ENCODE data around the gene NRCAM. TPM values are rescaled to one million over a fixed set of nuclear protein-coding genes. Genes with fewer than 3 reads are reported as not detected.

NRCAM gene
- polyA plus RNA-seq, 3 donors, result not detected

- peak overlapping the region; percentile 16 for H2AFZ ChIP-seq (ENCODE audit: insufficient read depth, low read depth, low read length, poor library complexity, severe bottlenecking)
- H3K27ac Mint-ChIP-seq, result peak overlapping the region in 3 of 7 donors; percentile 42 to 80 (median 52)
- no peaks in the 10 kb centered on the region for H3K27me3 ChIP-seq (ENCODE audit: control insufficient read depth in 2 of 2, insufficient read depth in 2 of 2, low read length in 2 of 2)
- H3K79me2 ChIP-seq (ENCODE audit: insufficient read depth, low read length), result no peaks in the 10 kb centered on the region
- no peaks in the 10 kb centered on the region for H3K36me3 Mint-ChIP-seq
- H3K9ac ChIP-seq (ENCODE audit: insufficient read depth, low read length, poor library complexity, severe bottlenecking), result no peak overlapping the region
- H3K27ac ChIP-seq (ENCODE audit: low read depth in 1 of 2, low read length in 2 of 2), result peak overlapping the region in 1 of 2 donors; percentile 55
- H3K9me3 ChIP-seq (replicated peaks in 1 of 2; ENCODE audit: control insufficient read depth in 1 of 2, insufficient read depth in 1 of 2, low read length in 2 of 2), result no peaks in the 10 kb centered on the region
- TF ChIP-seq CTCF (IDR thresholded peaks at IDR 0.05), result no peak
- peaks cover 10 to 15% of the 10 kb centered on the region in 2 donors for H3K4me1 ChIP-seq (ENCODE audit: control insufficient read depth in 1 of 2, insufficient read depth in 2 of 2, low read length in 2 of 2)
- peak in 1 of 3 donors; percentile 16 for DNase-seq
- H3K4me3 ChIP-seq (replicated peaks in 1 of 3; ENCODE audit: low read depth in 2 of 3, low read length in 3 of 3), result no peak overlapping the region
- 0% methylated on average over 1 of the region's 4 CpGs for WGBS (ENCODE audit: insufficient coverage)
- no peaks in the 10 kb centered on the region for H4K20me1 ChIP-seq (ENCODE audit: insufficient read depth, low read length)
- intact Hi-C loops (cut with micrococcal nuclease), result no loop called here
- H3K4me1 Mint-ChIP-seq, result peaks cover 17% of the 10 kb centered on the region
- peaks cover 0 to 3% (median 0%) of the 10 kb centered on the region in 7 donors for H3K9me3 Mint-ChIP-seq
- H3K4me2 ChIP-seq (replicated peaks; ENCODE audit: extremely low read depth, low read length, poor library complexity, severe bottlenecking), result peak overlapping the region; percentile 35
- H3K4me3 Mint-ChIP-seq, result no peak overlapping the region
- peaks cover 0 to 1% (median 0%) of the 10 kb centered on the region in 3 donors for H3K27me3 Mint-ChIP-seq (ENCODE audit: low read depth in 3 of 3)
- H3K36me3 ChIP-seq (replicated peaks in 1 of 2; ENCODE audit: control insufficient read depth in 1 of 2, insufficient read depth in 2 of 2, low read length in 2 of 2), result no peaks in the 10 kb centered on the region
Observed at GRCh38 chr7:108136191-108136688, 320.0 kb downstream of the NRCAM start.

- Histone ChIP-seq H3K27ac (ENCODE audit: low read depth in 1 of 2, low read length in 2 of 2) (peak overlapping the region in 1 of 2 donors; percentile 55), H3K4me1 (ENCODE audit: control insufficient read depth in 1 of 2, insufficient read depth in 2 of 2, low read length in 2 of 2) (peaks cover 10 to 15% of the 10 kb centered on the region in 2 donors), H2AFZ (ENCODE audit: insufficient read depth, low read depth, low read length, poor library complexity, severe bottlenecking) (peak overlapping the region; percentile 16), H3K4me2 (replicated peaks; ENCODE audit: extremely low read depth, low read length, poor library complexity, severe bottlenecking) (peak overlapping the region; percentile 35), H4K20me1 (ENCODE audit: insufficient read depth, low read length) (no peaks in the 10 kb centered on the region), H3K27me3 (ENCODE audit: control insufficient read depth in 2 of 2, insufficient read depth in 2 of 2, low read length in 2 of 2) (no peaks in the 10 kb centered on the region), H3K9ac (ENCODE audit: insufficient read depth, low read length, poor library complexity, severe bottlenecking) (no peak overlapping the region), H3K9me3 (replicated peaks in 1 of 2; ENCODE audit: control insufficient read depth in 1 of 2, insufficient read depth in 1 of 2, low read length in 2 of 2) (no peaks in the 10 kb centered on the region), H3K79me2 (ENCODE audit: insufficient read depth, low read length) (no peaks in the 10 kb centered on the region), H3K4me3 (replicated peaks in 1 of 3; ENCODE audit: low read depth in 2 of 3, low read length in 3 of 3) (no peak overlapping the region), H3K36me3 (replicated peaks in 1 of 2; ENCODE audit: control insufficient read depth in 1 of 2, insufficient read depth in 2 of 2, low read length in 2 of 2) (no peaks in the 10 kb centered on the region)
- DNase-seq, result peak; percentile 22 to 56 (median 33)
- peaks cover 0 to 1% (median 0%) of the 10 kb centered on the region in 3 donors for H3K27me3 Mint-ChIP-seq (ENCODE audit: low read depth in 3 of 3)
- peaks cover 0 to 3% (median 0%) of the 10 kb centered on the region in 7 donors for H3K9me3 Mint-ChIP-seq
- peaks cover 17% of the 10 kb centered on the region for H3K4me1 Mint-ChIP-seq
- TF ChIP-seq CTCF (IDR thresholded peaks at IDR 0.05), result no peak
- intact Hi-C loops (cut with micrococcal nuclease), result no loop called here
- H3K4me3 Mint-ChIP-seq, result no peak overlapping the region
- WGBS (ENCODE audit: insufficient coverage), result 29% methylated on average over 1 of the region's 7 CpGs
- peak overlapping the region in 5 of 7 donors; percentile 11 to 80 (median 52) for H3K27ac Mint-ChIP-seq
- no peaks in the 10 kb centered on the region for H3K36me3 Mint-ChIP-seq
Observed at GRCh38 chr7:108135446-108136190, 320.6 kb downstream of the NRCAM start.

Measured in CD14-positive monocyte (primary cell).